K562 (cell line): ENCODE measurements around the gene ZNF564. TPM values are rescaled to one million over a fixed set of nuclear protein-coding genes. Genes with fewer than 3 reads are reported as not detected.
A peak's percentile ranks its signal among the peaks of the same experiment; 100 is the strongest.

Experiments
- ADNP ChIP-seq: fragments of 200-800 bp; sonication (Bioruptor generic); IDR thresholded peaks from 2 replicates; pipeline ENCODE4 v1.6.1; 2016; ENCODE audit warnings: missing genetic modification characterization, missing compliant biosample characterization
- AFF1 ChIP-seq, 2 experiments: fragments of 450-650 bp; IDR thresholded peaks; 2 replicates each; pipeline ENCODE4 v1.6.1; 2018; ENCODE audit warnings: mild to moderate bottlenecking in 2 of 2, low read depth in 1 of 2; ENCODE audit not compliant: partially characterized antibody in 2 of 2
- ATF1 ChIP-seq, 2 experiments: fragments of 450-650 bp in 1 of 2; IDR thresholded peaks; 2 replicates each; pipeline ENCODE4 v1.6.1; 2016; ENCODE audit warnings: missing compliant biosample characterization in 1 of 2, missing genetic modification characterization in 1 of 2
- ATF7 ChIP-seq: fragments of 450-650 bp; IDR thresholded peaks from 2 replicates; pipeline ENCODE4 v1.7.1; 2014; ENCODE audit warnings: mild to moderate bottlenecking, moderate library complexity
- CXXC5 ChIP-seq: fragments of 250-450 bp; sonication (Bioruptor Pico); IDR thresholded peaks from 2 replicates; pipeline ENCODE4 v1.8.0; 2022; ENCODE audit warnings: inconsistent platforms, mild to moderate bottlenecking, moderate library complexity
- FIP1L1 ChIP-seq: fragments of 200-400 bp; formaldehyde crosslinking; IDR thresholded peaks from 2 replicates; pipeline ENCODE4 v1.6.1; 2018; ENCODE audit warnings: mild to moderate bottlenecking, low read depth, low read length; ENCODE audit not compliant: poor library complexity, severe bottlenecking
- FOSL1 ChIP-seq: fragments of 200-800 bp; sonication (Bioruptor generic); conservative IDR thresholded peaks from 2 replicates; pipeline ENCODE4 v1.6.1; 2016; ENCODE audit warnings: missing genetic modification characterization, missing compliant biosample characterization
- FOXJ2 ChIP-seq: fragments of 200-800 bp; sonication (Bioruptor generic); IDR thresholded peaks from 2 replicates; pipeline ENCODE4 v1.6.1; 2016; ENCODE audit warnings: missing genetic modification characterization, missing compliant biosample characterization
- GABPA ChIP-seq: fragments of 200-800 bp; sonication (Bioruptor generic); conservative IDR thresholded peaks from 2 replicates; pipeline ENCODE4 v1.6.1; 2016; ENCODE audit warnings: low read depth, missing genetic modification characterization, missing compliant biosample characterization
- GTF2E2 ChIP-seq: fragments of 200-800 bp; sonication (Bioruptor generic); IDR thresholded peaks from 2 replicates; pipeline ENCODE4 v1.6.1; 2016; ENCODE audit warnings: missing genetic modification characterization, missing compliant biosample characterization
- IRF2 ChIP-seq: sonication (generic); formaldehyde crosslinking; IDR thresholded peaks from 2 replicates; pipeline ENCODE4 v1.8.1; 2022; ENCODE audit warnings: mild to moderate bottlenecking, missing genetic modification reagents
- NFYB ChIP-seq: IDR thresholded peaks from 2 replicates; pipeline ENCODE4 v1.6.1; 2011; ENCODE audit warnings: mild to moderate bottlenecking, moderate library complexity; ENCODE audit not compliant: insufficient read length; ENCODE audit errors: extremely low read depth
- NRF1 ChIP-seq, 2 experiments: fragments of 450-650 bp; IDR thresholded peaks in 1 of 2; conservative IDR thresholded peaks in 1 of 2; 2 replicates each; pipeline ENCODE4 v1.6.1; 2014; ENCODE audit warnings: mild to moderate bottlenecking in 2 of 2
- POLR2B ChIP-seq: fragments of 450-650 bp; IDR thresholded peaks from 2 replicates; pipeline ENCODE4 v1.6.1; 2018; ENCODE audit warnings: low read depth; ENCODE audit not compliant: partially characterized antibody
- POLR2G ChIP-seq: fragments of 200-400 bp; formaldehyde crosslinking; IDR thresholded peaks from 2 replicates; pipeline ENCODE4 v1.6.1; 2017; ENCODE audit warnings: low read depth, mild to moderate bottlenecking, antibody characterized with exemption, low read length, moderate library complexity
- RFX1 ChIP-seq: fragments of 450-650 bp; IDR thresholded peaks from 2 replicates; pipeline ENCODE4 v1.6.1; 2016; ENCODE audit warnings: mild to moderate bottlenecking, moderate library complexity
- SIN3A ChIP-seq, 2 experiments: fragments of 150-350 bp in 1 of 2; IDR thresholded peaks; 2 replicates each; pipeline ENCODE4 v1.6.1; 2011 to 2016; ENCODE audit warnings: borderline replicate concordance in 2 of 2, low read depth in 2 of 2, low read length in 2 of 2, mild to moderate bottlenecking in 2 of 2, moderate library complexity in 2 of 2; ENCODE audit not compliant: control insufficient read depth in 1 of 2
- SLC30A9 ChIP-seq: fragments of 250-450 bp; sonication (Bioruptor Pico); IDR thresholded peaks from 2 replicates; pipeline ENCODE4 v1.8.0; 2022; ENCODE audit warnings: mild to moderate bottlenecking, moderate library complexity
- SP1 ChIP-seq: sonication (generic); formaldehyde crosslinking; IDR thresholded peaks from 2 replicates; pipeline ENCODE4 v1.8.1; 2022; ENCODE audit warnings: mild to moderate bottlenecking, missing genetic modification reagents
- SRF ChIP-seq, 2 experiments: fragments of 250-450, 450-650 bp in 1 of 2; sonication (Bioruptor Pico) in 1 of 2; sonication (generic) in 1 of 2; formaldehyde crosslinking; IDR thresholded peaks; 2 replicates each; pipeline versions ENCODE4 v1.5.0 to v1.5.1; 2020 to 2022; ENCODE audit warnings: mild to moderate bottlenecking in 1 of 2, missing genetic modification reagents in 1 of 2
- SUPT5H ChIP-seq: fragments of 450-650 bp; IDR thresholded peaks from 2 replicates; pipeline ENCODE4 v1.6.1; 2016
- XRCC4 ChIP-seq: IDR thresholded peaks from one replicate; pipeline ENCODE4 v1.6.1; 2011; ENCODE audit not compliant: insufficient read depth, insufficient read length; ENCODE audit errors: extremely low read depth
- ZFX ChIP-seq: sonication (generic); formaldehyde crosslinking; IDR thresholded peaks from 2 replicates; pipeline ENCODE4 v1.8.0; 2022; ENCODE audit warnings: mild to moderate bottlenecking, missing genetic modification reagents, moderate library complexity
- polyA plus RNA-seq, 8 experiments: library from polyadenylated mRNA; depleted of rRNA in 4 of 8; stranded (reverse) in 5 of 8; unstranded in 3 of 8; fragments of >200 nt; fragmentation: Nextera tagmentation in 2 of 8; fragmentation: Illumina TruSeq in 1 of 8; extraction: Ambion mirVana in 2 of 8; extraction: Trizol in 1 of 8; gene quantifications; 2 replicates each; pipeline versions ENCODE4 v1.2.1 to v1.2.3, GENCODE V29; 2011 to 2014; ENCODE audit warnings: inconsistent platforms in 1 of 8, missing spikeins in 1 of 8
- total RNA-seq, 7 experiments: library from RNA; depleted of rRNA in 6 of 7; stranded (reverse); fragments of >200 nt in 6 of 7; fragmentation: Illumina TruSeq in 2 of 7; extraction: Trizol in 2 of 7; gene quantifications; 2 replicates each; pipeline versions ENCODE4 v1.2.1 to v1.2.3, GENCODE V29; 2011 to 2021; ENCODE audit warnings: low replicate concordance in 1 of 7

Gene ZNF564
- total and polyA plus RNA-seq, 9 of the 15 experiments (the other 6 are each of a cell fraction or from before 2014, with no cell fraction given), result 1.4 to 8.1 (median 5.6) TPM

GRCh38 chr19:12495002-12495802 lies 56.1 kb downstream of the ZNF564 start (continued):
- TF ChIP-seq SRF (CRISPR knock-in tag; IDR thresholded peaks at IDR 0.05) (0 out of 4 replicates have a peak, but pooled peaks of 1 of the 2 experiments have one; percentile 48), XRCC4 (no peak), SIN3A (IDR thresholded peaks at IDR 0.05; ENCODE audit: borderline replicate concordance in 2 of 2, control insufficient read depth in 1 of 2, low read depth in 2 of 2, low read length in 2 of 2) (peak in 1 of 2 experiments; percentile 19; a peak in 1 of 4 replicates), POLR2G (peak; percentile 91), SP1 (CRISPR knock-in tag) (peak; percentile 52; the same call in 1 of the 2 replicates), CXXC5 (CRISPR knock-in tag) (peak; percentile 41), RFX1 (peak; percentile 42), POLR2B (peak; percentile 52), ADNP (no peak), SLC30A9 (no peak), FOSL1 (tag) (peak; percentile 57), NRF1 (conservative IDR thresholded peaks at IDR 0.05 in 1 of 2, IDR thresholded peaks at IDR 0.05 in 1 of 2) (peak; percentile 57 to 64), FOXJ2 (tag) (no peak), IRF2 (no peak), ATF1 (CRISPR knock-in tag; IDR thresholded peaks at IDR 0.05) (no peak), ATF1 (tag; IDR thresholded peaks at IDR 0.05) (peak; percentile 26; the same call in 1 of the 2 replicates), NFYB (peak; percentile 11), GTF2E2 (tag) (0 out of 2 replicates have a peak, but pooled peaks have one; percentile 42), FIP1L1 (peak; percentile 63), SUPT5H (peak; percentile 67), GABPA (tag) (peak; percentile 49; the same call in 1 of the 2 replicates), ATF7 (no peak), ZFX (peak; percentile 87), AFF1 (IDR thresholded peaks at IDR 0.05; ENCODE audit: low read depth in 1 of 2, partially characterized antibody in 2 of 2) (no peak)
